ENCODE measurements around the gene DIP2C. TPM values are rescaled to one million over a fixed set of nuclear protein-coding genes. Genes with fewer than 3 reads are reported as not detected.

The DIP2C gene
- polyA plus RNA-seq, 1 of the 3 experiments (the other 2 are of a cell fraction), result 8.7 TPM

DNA sequence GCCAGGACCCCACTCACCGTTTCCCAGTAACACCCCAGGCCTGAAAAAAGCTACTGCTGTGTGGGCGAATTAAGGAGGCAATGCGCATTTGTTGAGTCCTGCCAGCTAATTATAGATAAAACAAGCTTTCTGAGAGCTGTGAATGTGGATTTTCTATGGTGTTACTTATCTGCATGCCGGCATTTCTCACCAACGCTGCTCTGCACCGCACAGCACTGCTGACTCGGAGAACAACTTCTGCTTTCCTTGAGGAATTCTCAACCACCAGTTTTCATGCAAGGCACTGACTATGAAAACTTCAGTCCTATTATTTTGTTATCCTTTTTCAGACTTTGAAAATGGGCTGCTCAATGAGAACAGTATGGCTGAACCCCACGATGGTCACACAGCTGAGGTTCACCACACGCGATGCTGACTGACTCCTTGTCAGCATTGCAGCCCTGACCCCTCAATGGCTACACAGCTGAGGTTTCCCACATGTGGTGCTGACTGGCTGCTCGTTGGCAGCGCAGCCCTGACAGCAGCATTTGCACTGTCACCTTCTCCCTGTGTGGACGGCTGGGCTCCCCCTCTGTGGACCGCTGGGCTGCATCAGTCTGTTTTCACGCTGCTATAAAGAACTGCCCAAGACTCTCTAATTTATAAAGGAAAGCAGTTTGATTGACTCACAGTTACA lies 190.6 kb downstream of the DIP2C start (continued):
- TF ChIP-seq, protein P1, sequence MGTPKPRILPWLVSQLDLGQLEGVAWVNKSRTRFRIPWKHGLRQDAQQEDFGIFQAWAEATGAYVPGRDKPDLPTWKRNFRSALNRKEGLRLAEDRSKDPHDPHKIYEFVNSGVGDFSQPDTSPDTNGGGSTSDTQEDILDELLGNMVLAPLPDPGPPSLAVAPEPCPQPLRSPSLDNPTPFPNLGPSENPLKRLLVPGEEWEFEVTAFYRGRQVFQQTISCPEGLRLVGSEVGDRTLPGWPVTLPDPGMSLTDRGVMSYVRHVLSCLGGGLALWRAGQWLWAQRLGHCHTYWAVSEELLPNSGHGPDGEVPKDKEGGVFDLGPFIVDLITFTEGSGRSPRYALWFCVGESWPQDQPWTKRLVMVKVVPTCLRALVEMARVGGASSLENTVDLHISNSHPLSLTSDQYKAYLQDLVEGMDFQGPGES (IDR thresholded peaks at IDR 0.05; ENCODE audit: low read depth, low read length), result no peak

DNA sequence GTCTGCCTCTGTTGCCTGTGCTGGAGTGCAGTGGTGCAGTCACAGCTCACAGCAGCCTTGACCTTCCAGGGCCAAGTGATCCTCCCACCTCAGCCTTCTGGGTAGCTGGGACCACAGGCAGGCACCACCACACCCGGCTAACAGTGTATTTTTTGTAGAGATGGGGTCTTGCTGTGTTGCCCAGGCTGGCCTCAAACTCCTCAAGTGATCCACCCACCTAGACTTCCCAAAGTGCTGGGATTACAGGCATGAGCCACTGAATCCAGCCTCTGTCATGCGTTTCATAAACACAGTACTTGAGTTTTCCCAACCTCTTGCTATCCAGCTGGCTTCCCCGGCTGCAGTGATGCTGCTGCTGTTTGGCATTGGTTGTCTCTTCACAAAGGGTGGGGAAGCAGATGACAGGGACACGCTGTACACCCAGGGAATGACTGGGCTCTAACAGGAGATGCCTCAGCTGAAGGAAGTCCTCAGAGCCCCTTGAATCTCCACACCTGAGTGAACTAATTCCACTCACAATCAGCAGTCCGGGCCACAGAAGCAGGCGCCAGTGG lies 191.5 kb downstream of the DIP2C start:
- H3K79me2 ChIP-seq (ENCODE audit: insufficient read depth), result peaks cover 43% of the 10 kb centered on the region
- ChIA-PET CTCF (interaction anchor here (0.9 to 2.4 kb wide), 2 partner anchors 13 to 292 kb away, joined by 3 to 14 read pairs; no protein-coding TSS in a partner anchor), POLR2A (no interaction called here)
- peaks cover 11 to 15% of the 10 kb centered on the region in 2 experiments; a peak in 3 of 4 replicates for H3K4me1 ChIP-seq (ENCODE audit: control insufficient read depth in 1 of 2, insufficient read depth in 2 of 2, low read depth in 1 of 2, low read length in 1 of 2)
- H4K20me1 ChIP-seq (ENCODE audit: insufficient read depth), result peaks cover 75% of the 10 kb centered on the region
- no peaks in the 10 kb centered on the region for H3K9me3 ChIP-seq
- DNase-seq, result no peak
- peaks cover 0 to 3% of the 10 kb centered on the region in 2 experiments for H3K36me3 ChIP-seq (replicated peaks in 1 of 2; ENCODE audit: control insufficient read depth in 1 of 2, insufficient read depth in 2 of 2, low read length in 1 of 2)
- 92% methylated on average over 5 of the region's 6 CpGs for WGBS (ENCODE audit: low lambda C conversion rate)
- H3K4me3 ChIP-seq (ENCODE audit: low read depth in 2 of 2, low read length in 1 of 2), result no peak overlapping the region
- H3K27ac ChIP-seq (ENCODE audit: low read depth in 2 of 2, low read length in 1 of 2), result no peak overlapping the region
- no peaks in the 10 kb centered on the region for H3K27me3 ChIP-seq (ENCODE audit: insufficient read depth)
- H3F3A ChIP-seq (replicated peaks; ENCODE audit: insufficient read depth), result peaks cover 5% of the 10 kb centered on the region
- H3K9ac ChIP-seq, result no peak overlapping the region
- no peaks in the 10 kb centered on the region for H3K9me2 ChIP-seq
- no peak overlapping the region for H3K4me2 ChIP-seq
- H2AFZ ChIP-seq (ENCODE audit: low read depth), result no peak overlapping the region
- TF ChIP-seq TEAD4 (IDR thresholded peaks at IDR 0.05; ENCODE audit: borderline replicate concordance, insufficient read depth) (no peak), GABPA (IDR thresholded peaks at IDR 0.05; ENCODE audit: low read depth) (no peak), FOXJ3 (CRISPR knock-in tag; IDR thresholded peaks at IDR 0.05) (no peak), POLR2AphosphoS5 (IDR thresholded peaks at IDR 0.05; ENCODE audit: low read depth, low read length) (no peak), YY1 (IDR thresholded peaks at IDR 0.05; ENCODE audit: low read depth) (no peak), EZH2phosphoT487 (IDR thresholded peaks at IDR 0.05; ENCODE audit: borderline replicate concordance, low read depth) (no peak), MXI1 (IDR thresholded peaks at IDR 0.05; ENCODE audit: low read depth, low read length) (no peak), JUND (IDR thresholded peaks at IDR 0.05) (no peak), TCF12 (IDR thresholded peaks at IDR 0.05) (no peak)
- TF ChIP-seq, protein P2, sequence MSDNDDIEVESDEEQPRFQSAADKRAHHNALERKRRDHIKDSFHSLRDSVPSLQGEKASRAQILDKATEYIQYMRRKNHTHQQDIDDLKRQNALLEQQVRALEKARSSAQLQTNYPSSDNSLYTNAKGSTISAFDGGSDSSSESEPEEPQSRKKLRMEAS (IDR thresholded peaks at IDR 0.05; ENCODE audit: low read depth), result no peak

DNA sequence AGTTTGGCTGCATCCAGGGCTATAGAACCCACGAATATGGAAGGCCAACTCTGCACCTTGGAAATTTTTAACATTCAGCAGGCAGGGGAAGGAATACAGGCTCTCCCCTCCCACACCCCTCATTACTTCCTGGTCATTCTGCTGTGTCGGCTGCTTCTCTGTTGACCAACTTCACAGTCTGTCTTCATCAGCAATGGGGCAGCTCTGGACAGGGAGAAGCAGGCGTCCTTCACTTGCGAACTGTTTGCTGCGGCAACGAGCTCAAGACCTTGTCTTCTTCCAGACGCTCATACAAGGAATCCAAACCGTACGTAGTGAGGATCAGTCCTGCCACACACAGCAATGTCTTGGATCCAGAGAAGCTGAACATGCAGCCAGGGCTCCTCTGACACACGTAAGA lies 192.2 kb downstream of the DIP2C start:
- Histone ChIP-seq H3K36me3 (replicated peaks in 1 of 2; ENCODE audit: control insufficient read depth in 1 of 2, insufficient read depth in 2 of 2, low read length in 1 of 2) (peaks cover 0 to under 1% of the 10 kb centered on the region in 2 experiments), H4K20me1 (ENCODE audit: insufficient read depth) (peaks cover 70% of the 10 kb centered on the region), H3K4me3 (ENCODE audit: low read depth in 2 of 2, low read length in 1 of 2) (no peak overlapping the region), H3K9ac (no peak overlapping the region), H3K79me2 (ENCODE audit: insufficient read depth) (peaks cover 43% of the 10 kb centered on the region), H3F3A (replicated peaks; ENCODE audit: insufficient read depth) (peaks cover 1% of the 10 kb centered on the region), H2AFZ (ENCODE audit: low read depth) (no peak overlapping the region), H3K9me2 (no peaks in the 10 kb centered on the region), H3K4me1 (ENCODE audit: control insufficient read depth in 1 of 2, insufficient read depth in 2 of 2, low read depth in 1 of 2, low read length in 1 of 2) (peaks cover 11 to 17% of the 10 kb centered on the region in 2 experiments; a peak in 3 of 4 replicates), H3K9me3 (no peaks in the 10 kb centered on the region), H3K27me3 (ENCODE audit: insufficient read depth) (no peaks in the 10 kb centered on the region), H3K27ac (ENCODE audit: low read depth in 2 of 2, low read length in 1 of 2) (no peak overlapping the region), H3K4me2 (no peak overlapping the region)
- POLR2A ChIA-PET, result no interaction called here
- 91% methylated on average over 10 of the region's 10 CpGs for WGBS (ENCODE audit: low lambda C conversion rate)
- DNase-seq, result no peak
- no peak for TF ChIP-seq RXRA (IDR thresholded peaks at IDR 0.05; ENCODE audit: borderline replicate concordance, low read depth)
- TF ChIP-seq RFX5 (IDR thresholded peaks at IDR 0.05; ENCODE audit: low read length), result no peak
- TF ChIP-seq, protein P3, sequence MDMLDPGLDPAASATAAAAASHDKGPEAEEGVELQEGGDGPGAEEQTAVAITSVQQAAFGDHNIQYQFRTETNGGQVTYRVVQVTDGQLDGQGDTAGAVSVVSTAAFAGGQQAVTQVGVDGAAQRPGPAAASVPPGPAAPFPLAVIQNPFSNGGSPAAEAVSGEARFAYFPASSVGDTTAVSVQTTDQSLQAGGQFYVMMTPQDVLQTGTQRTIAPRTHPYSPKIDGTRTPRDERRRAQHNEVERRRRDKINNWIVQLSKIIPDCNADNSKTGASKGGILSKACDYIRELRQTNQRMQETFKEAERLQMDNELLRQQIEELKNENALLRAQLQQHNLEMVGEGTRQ (IDR thresholded peaks at IDR 0.05; ENCODE audit: borderline replicate concordance, low read depth, low read length), result no peak
- no peak for TF ChIP-seq POLR2AphosphoS5 (IDR thresholded peaks at IDR 0.05; ENCODE audit: low read depth, low read length)
- TF ChIP-seq MEF2A (IDR thresholded peaks at IDR 0.05; ENCODE audit: borderline replicate concordance, low read depth), result no peak
- CTCF ChIA-PET, result interaction anchor here (0.9 to 2.4 kb wide), 2 partner anchors 13 to 293 kb away, joined by 3 to 14 read pairs; no protein-coding TSS in a partner anchor
